WTC11 (cell line): ENCODE data around the gene BHLHE40. TPM values are rescaled to one million over a fixed set of nuclear protein-coding genes. Genes with fewer than 3 reads are reported as not detected.

Source experiments
- ATAC-seq: fragments of 200-7000 bp; cut with Tn5 transposase; 2 replicates; pipeline ENCODE4 v1.10.0; 2021; ENCODE audit warnings: mild to moderate bottlenecking, moderate library complexity
- CTCF ChIA-PET: fragments of 300-600 bp; sonication (Branson Sonifier 250); formaldehyde crosslinking; loops from one replicate; lab custom pipeline; 2021; ENCODE audit warnings: antibody characterized with exemption; lab: Charles Lee
- POLR2A ChIA-PET: fragments of 350-600 bp; sonication (Branson Sonifier 250); formaldehyde crosslinking; loops from one replicate; lab custom pipeline; 2021; ENCODE audit warnings: antibody characterized with exemption; lab: Charles Lee
- DNase-seq: peaks from one replicate; pipeline ENCODE4 v3.0.0; 2021; ENCODE audit warnings: low spot score
- H3K27ac Mint-ChIP-seq: 2 replicates; pipeline ENCODE4 v1.8.0; 2021; ENCODE audit warnings: mixed read lengths
- H3K27me3 Mint-ChIP-seq: 2 replicates; pipeline ENCODE4 v1.8.0; 2021; ENCODE audit warnings: low read depth, mild to moderate bottlenecking, moderate library complexity, mixed read lengths
- H3K36me3 Mint-ChIP-seq: 2 replicates; pipeline ENCODE4 v1.8.0; 2021; ENCODE audit warnings: mixed read lengths
- H3K4me1 Mint-ChIP-seq: 2 replicates; pipeline ENCODE4 v1.8.0; 2022; ENCODE audit warnings: mixed read lengths
- H3K4me3 Mint-ChIP-seq: 2 replicates; pipeline ENCODE4 v1.8.0; 2021; ENCODE audit warnings: mild to moderate bottlenecking, moderate library complexity, mixed read lengths
- H3K9me3 Mint-ChIP-seq: 2 replicates; pipeline ENCODE4 v1.8.0; 2021; ENCODE audit warnings: mixed read lengths
- CREM ChIP-seq: sonication (generic); formaldehyde crosslinking; IDR thresholded peaks from 2 replicates; pipeline ENCODE4 v1.8.1; 2022; ENCODE audit warnings: mild to moderate bottlenecking, missing genetic modification reagents, moderate library complexity
- CTCF ChIP-seq: fragments of 200-600 bp; IDR thresholded peaks from 2 replicates; pipeline ENCODE4 v1.8.0; 2022; ENCODE audit warnings: antibody characterized with exemption
- E2F4 ChIP-seq: sonication (generic); formaldehyde crosslinking; IDR thresholded peaks from 2 replicates; pipeline ENCODE4 v1.8.1; 2022; ENCODE audit warnings: low read depth, mild to moderate bottlenecking, moderate library complexity, missing genetic modification reagents, borderline replicate concordance
- PRDM15 ChIP-seq: sonication (generic); formaldehyde crosslinking; IDR thresholded peaks from 2 replicates; pipeline ENCODE4 v1.8.0; 2022; ENCODE audit warnings: missing genetic modification reagents
- PREB ChIP-seq: sonication (generic); formaldehyde crosslinking; IDR thresholded peaks from 2 replicates; pipeline ENCODE4 v1.8.1; 2022; ENCODE audit warnings: mild to moderate bottlenecking, missing genetic modification reagents, moderate library complexity, borderline replicate concordance
- RELA ChIP-seq: sonication (generic); formaldehyde crosslinking; IDR thresholded peaks from 2 replicates; pipeline ENCODE4 v1.8.1; 2022; ENCODE audit warnings: missing genetic modification reagents, mild to moderate bottlenecking, borderline replicate concordance
- STAT6 ChIP-seq: sonication (generic); formaldehyde crosslinking; conservative IDR thresholded peaks from 2 replicates; pipeline ENCODE4 v1.8.1; 2023; ENCODE audit warnings: mild to moderate bottlenecking, low read depth, missing genetic modification reagents, moderate library complexity
- TEAD4 ChIP-seq: sonication (generic); formaldehyde crosslinking; IDR thresholded peaks from 2 replicates; pipeline ENCODE4 v1.8.0; 2022; ENCODE audit warnings: mild to moderate bottlenecking, missing genetic modification reagents
- ZNF317 ChIP-seq: sonication (generic); formaldehyde crosslinking; IDR thresholded peaks from 2 replicates; pipeline ENCODE4 v1.8.1; 2023; ENCODE audit warnings: low read depth, mild to moderate bottlenecking, moderate library complexity, missing genetic modification reagents, borderline replicate concordance
- ZNF532 ChIP-seq: fragments of 250-450 bp; sonication (Bioruptor Pico); IDR thresholded peaks from 2 replicates; pipeline ENCODE4 v1.9.0; 2021; ENCODE audit warnings: mild to moderate bottlenecking, borderline replicate concordance
- total RNA-seq: library from RNA; stranded (reverse); gene quantifications from 3 replicates; pipeline ENCODE4 v1.2.3, GENCODE V29; 2021
- TF ChIP-seq, protein P1 (sequence below): sonication (generic); formaldehyde crosslinking; conservative IDR thresholded peaks from 2 replicates; pipeline ENCODE4 v1.8.1; 2022; ENCODE audit warnings: mild to moderate bottlenecking, missing genetic modification reagents
- TF ChIP-seq, protein P2 (sequence below): sonication (generic); formaldehyde crosslinking; IDR thresholded peaks from 2 replicates; pipeline ENCODE4 v1.8.0; 2023; ENCODE audit warnings: missing genetic modification reagents

Gene BHLHE40
- total RNA-seq, 1 experiment from 2014 or later = 5.7 TPM

- no peak for TF ChIP-seq ZNF532 (CRISPR knock-in tag)
- TF ChIP-seq ZNF317 (CRISPR knock-in tag) = no peak
Measured at GRCh38 chr3:4939276-4939675, 40.0 kb upstream of the BHLHE40 start (continued).

GRCh38 chr3:4940985-4941384, 38.3 kb upstream of the BHLHE40 start:
- TF ChIP-seq, protein P1, sequence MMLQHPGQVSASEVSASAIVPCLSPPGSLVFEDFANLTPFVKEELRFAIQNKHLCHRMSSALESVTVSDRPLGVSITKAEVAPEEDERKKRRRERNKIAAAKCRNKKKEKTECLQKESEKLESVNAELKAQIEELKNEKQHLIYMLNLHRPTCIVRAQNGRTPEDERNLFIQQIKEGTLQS = no peak
- no peak for TF ChIP-seq CTCF
- TF ChIP-seq, protein P2, sequence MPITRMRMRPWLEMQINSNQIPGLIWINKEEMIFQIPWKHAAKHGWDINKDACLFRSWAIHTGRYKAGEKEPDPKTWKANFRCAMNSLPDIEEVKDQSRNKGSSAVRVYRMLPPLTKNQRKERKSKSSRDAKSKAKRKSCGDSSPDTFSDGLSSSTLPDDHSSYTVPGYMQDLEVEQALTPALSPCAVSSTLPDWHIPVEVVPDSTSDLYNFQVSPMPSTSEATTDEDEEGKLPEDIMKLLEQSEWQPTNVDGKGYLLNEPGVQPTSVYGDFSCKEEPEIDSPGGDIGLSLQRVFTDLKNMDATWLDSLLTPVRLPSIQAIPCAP (CRISPR knock-in tag) = no peak
- TF ChIP-seq RELA (CRISPR knock-in tag) = no peak
- no peak for TF ChIP-seq CREM (CRISPR knock-in tag)
- TF ChIP-seq STAT6 (CRISPR knock-in tag) = no peak
- TF ChIP-seq TEAD4 = no peak
- no peak for TF ChIP-seq E2F4 (CRISPR knock-in tag)
- TF ChIP-seq PREB (CRISPR knock-in tag) = no peak
- no peak for TF ChIP-seq PRDM15 (CRISPR knock-in tag)
- TF ChIP-seq, all 79 proteins: peak for 0
- Mint-ChIP-seq H3K4me1 (no peaks in the 10 kb centered on the region), H3K4me3 (no peak overlapping the region), H3K27me3 (no peaks in the 10 kb centered on the region), H3K27ac (no peak overlapping the region), H3K36me3 (no peaks in the 10 kb centered on the region), H3K9me3 (peaks cover 3% of the 10 kb centered on the region; the same call in 1 of the 2 replicates)
- DNase-seq (no peak), ATAC-seq (no peak)
- POLR2A ChIA-PET = no interaction called here
- CTCF ChIA-PET = interaction anchor here (1.7 kb wide), 1 partner anchor 35 kb away, joined by 10 read pairs; no protein-coding TSS in a partner anchor
